Thoracic aorta (tissue), 2 donors: Measurements from ENCODE around the gene MAPK8IP2. TPM values are rescaled to one million over a fixed set of nuclear protein-coding genes. Genes with fewer than 3 reads are reported as not detected.

ENCODE experiments used
- ATAC-seq: fragments of 150-250 bp; one replicate; pipeline ENCODE4 v1.8.0; 2017; ENCODE audit warnings: low read depth; ENCODE audit not compliant: insufficient number of reproducible peaks, low FRiP score
- DNase-seq: peaks from one replicate; pipeline ENCODE4 v3.0.0-alpha.2; 2020; ENCODE audit warnings: low spot score
- H3K27ac ChIP-seq, 2 donors: fragments of 200-600 bp; sonication (generic); 1 replicate in 1 of 2; 2 replicates in 1 of 2; pipeline ENCODE4 v1.5.1; 2016; ENCODE audit warnings: mild to moderate bottlenecking in 2 of 2, moderate library complexity in 2 of 2
- H3K27me3 ChIP-seq: fragments of 200-600 bp; sonication (generic); replicated peaks from 2 replicates; pipeline ENCODE4 v1.6.0; 2016; ENCODE audit warnings: mild to moderate bottlenecking; ENCODE audit not compliant: insufficient read depth
- H3K36me3 ChIP-seq: fragments of 200-600 bp; sonication (generic); one replicate; pipeline ENCODE4 v1.5.1; 2016
- H3K4me1 ChIP-seq, 2 donors: fragments of 200-600 bp; sonication (generic); 1 replicate in 1 of 2; 2 replicates in 1 of 2; pipeline versions ENCODE4 v1.5.1 to v1.6.0; 2016; ENCODE audit warnings: low read depth in 2 of 2, mild to moderate bottlenecking in 1 of 2; ENCODE audit not compliant: control insufficient read depth in 1 of 2
- H3K4me3 ChIP-seq: fragments of 200-600 bp; sonication (generic); 2 replicates; pipeline ENCODE4 v1.5.1; 2016; ENCODE audit warnings: mild to moderate bottlenecking
- H3K9me3 ChIP-seq: fragments of 200-600 bp; sonication (generic); 2 replicates; pipeline ENCODE4 v1.5.1; 2016
- total RNA-seq, 2 donors: library from RNA; depleted of rRNA; stranded (reverse); fragments of >200 nt; gene quantifications; one replicate each; pipeline versions ENCODE4 v1.1.0 to v1.2.3, GENCODE V29; 2016
- TF ChIP-seq, protein P1 (sequence below): fragments of 200-600 bp; sonication (generic); IDR thresholded peaks from one replicate; pipeline ENCODE4 v1.5.1; 2019; ENCODE audit warnings: antibody characterized with exemption

Gene MAPK8IP2
- total RNA-seq, 2 donors from 2014 or later = 0.41 to 0.92 TPM

DNA sequence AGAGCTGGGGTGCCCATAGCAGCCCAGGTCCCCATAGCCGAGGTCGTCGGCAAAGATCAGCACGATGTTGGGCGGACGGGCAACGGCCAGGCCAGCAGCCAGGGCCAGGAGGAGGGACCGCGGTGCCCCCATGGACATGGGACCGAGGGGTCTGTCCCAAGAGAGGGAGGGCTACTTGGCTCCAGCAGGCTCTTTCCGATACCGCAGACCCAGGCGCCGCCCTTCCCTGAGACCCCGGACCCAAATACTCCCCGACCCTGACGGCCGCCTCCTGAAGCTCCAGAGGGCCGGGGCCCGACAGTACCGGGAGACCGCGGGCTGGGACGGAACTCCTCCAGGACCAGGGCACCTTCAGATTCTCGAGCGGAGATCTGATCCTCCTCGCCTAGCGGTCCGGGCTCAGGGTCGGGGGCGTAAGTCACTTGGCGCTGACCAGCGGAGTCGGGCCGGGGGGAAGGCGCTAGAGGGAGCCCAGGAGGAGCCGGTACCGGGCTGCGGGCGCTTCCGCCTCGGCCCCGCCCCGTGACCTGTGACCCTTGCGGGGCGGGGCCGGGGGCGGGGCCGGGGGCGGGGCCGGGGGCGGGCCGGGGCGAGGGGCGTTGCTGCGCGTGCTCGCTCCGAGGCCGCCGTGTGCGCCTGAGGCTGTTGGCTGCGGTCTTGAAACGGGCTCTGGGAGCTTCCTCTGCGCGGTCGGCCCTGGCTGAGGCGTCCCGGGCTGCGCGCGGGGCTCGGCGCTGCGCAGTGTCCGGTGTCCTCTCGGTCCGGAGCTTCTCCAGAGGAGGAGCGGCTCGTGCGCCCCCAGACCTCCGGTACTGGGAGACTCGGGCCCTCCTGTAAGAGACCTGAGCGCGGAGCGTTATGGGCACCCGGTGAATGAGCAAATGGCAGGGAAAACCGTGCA is 27.3 kb downstream of the MAPK8IP2 start, which contains the start of gene ARSA:
TSS of gene ARSA (minus strand) at position 511 of the 901 bp plus-strand sequence. CDS start at position 138, 373 bp downstream.
- DNase-seq (no peak), ATAC-seq (peak; percentile 64)
- H3K27ac ChIP-seq = peak within 1 kb of the TSS; percentile 65 to 80
- TF ChIP-seq, protein P1, sequence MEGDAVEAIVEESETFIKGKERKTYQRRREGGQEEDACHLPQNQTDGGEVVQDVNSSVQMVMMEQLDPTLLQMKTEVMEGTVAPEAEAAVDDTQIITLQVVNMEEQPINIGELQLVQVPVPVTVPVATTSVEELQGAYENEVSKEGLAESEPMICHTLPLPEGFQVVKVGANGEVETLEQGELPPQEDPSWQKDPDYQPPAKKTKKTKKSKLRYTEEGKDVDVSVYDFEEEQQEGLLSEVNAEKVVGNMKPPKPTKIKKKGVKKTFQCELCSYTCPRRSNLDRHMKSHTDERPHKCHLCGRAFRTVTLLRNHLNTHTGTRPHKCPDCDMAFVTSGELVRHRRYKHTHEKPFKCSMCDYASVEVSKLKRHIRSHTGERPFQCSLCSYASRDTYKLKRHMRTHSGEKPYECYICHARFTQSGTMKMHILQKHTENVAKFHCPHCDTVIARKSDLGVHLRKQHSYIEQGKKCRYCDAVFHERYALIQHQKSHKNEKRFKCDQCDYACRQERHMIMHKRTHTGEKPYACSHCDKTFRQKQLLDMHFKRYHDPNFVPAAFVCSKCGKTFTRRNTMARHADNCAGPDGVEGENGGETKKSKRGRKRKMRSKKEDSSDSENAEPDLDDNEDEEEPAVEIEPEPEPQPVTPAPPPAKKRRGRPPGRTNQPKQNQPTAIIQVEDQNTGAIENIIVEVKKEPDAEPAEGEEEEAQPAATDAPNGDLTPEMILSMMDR = peak; percentile 18
- no peaks in the 10 kb centered on the region for H3K9me3 ChIP-seq
- peaks cover 9 to 20% of the 10 kb centered on the region in 2 donors for H3K4me1 ChIP-seq
- H3K36me3 ChIP-seq = no peaks in the 10 kb centered on the region
- no peaks in the 10 kb centered on the region for H3K27me3 ChIP-seq
- peak within 1 kb of the TSS; percentile 98 for H3K4me3 ChIP-seq

DNA sequence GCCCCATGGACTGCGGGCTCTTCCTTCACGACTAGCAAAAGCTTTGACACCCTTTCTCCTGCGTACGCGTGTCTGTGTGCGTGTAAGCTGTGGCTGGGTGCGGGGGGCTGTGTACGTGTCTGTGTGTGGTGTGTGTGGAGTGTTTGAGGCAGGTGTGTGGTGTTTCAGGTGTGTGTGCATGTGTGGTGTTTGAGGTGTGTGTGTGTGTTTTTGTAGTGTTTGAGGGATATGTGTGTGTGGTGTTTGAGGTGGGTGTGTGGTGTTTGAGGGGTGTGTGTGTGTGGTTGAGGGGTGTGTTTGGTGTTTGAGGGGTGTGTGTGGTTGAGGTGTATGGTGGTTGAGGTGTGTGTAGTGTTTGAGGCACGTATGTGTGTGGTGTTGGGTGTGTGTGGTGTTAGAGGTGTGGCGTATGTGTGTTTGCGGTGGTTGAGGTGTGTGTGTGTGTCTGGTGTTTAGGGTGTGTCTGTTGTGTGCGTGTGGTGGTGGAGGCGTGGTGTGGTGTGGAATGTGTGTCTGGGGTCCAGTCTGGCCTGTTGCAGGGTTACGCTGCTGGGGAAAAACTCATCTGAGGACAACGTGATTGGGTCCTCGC is 28.0 kb downstream of the MAPK8IP2 start:
- Histone ChIP-seq H3K27ac (peak overlapping the region; percentile 50 to 61), H3K9me3 (no peaks in the 10 kb centered on the region), H3K4me1 (peaks cover 9 to 20% of the 10 kb centered on the region in 2 donors), H3K4me3 (peak overlapping the region; percentile 98), H3K36me3 (no peaks in the 10 kb centered on the region), H3K27me3 (no peaks in the 10 kb centered on the region)
- ATAC-seq (no peak), DNase-seq (no peak)
- TF ChIP-seq, protein P1 = no peak

DNA sequence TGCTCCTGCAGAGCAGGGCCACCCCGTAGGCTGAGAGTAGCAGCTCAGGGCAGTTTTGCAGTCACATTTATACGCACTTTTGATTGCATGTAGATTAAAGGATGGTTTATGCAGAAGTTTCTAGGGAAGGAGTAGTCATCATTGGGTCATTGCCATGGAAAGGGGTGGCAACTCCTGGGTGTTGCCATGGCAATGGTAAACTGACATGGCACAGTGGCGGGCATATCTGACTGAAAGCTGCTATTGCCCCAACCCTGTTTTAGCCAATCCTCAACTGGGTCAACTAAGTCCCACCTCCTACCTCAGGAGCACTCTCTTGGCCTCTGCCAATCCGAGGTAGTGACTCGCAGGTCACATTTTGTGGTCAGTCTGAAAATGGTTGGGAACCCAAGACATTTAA is 29.8 kb downstream of the MAPK8IP2 start:
- Histone ChIP-seq H3K36me3 (no peaks in the 10 kb centered on the region), H3K27ac (no peak overlapping the region), H3K4me1 (peaks cover 9 to 20% of the 10 kb centered on the region in 2 donors), H3K9me3 (no peaks in the 10 kb centered on the region), H3K4me3 (no peak overlapping the region), H3K27me3 (no peaks in the 10 kb centered on the region)
- no peak for ATAC-seq
- TF ChIP-seq, protein P1 = no peak
- DNase-seq = no peak

DNA sequence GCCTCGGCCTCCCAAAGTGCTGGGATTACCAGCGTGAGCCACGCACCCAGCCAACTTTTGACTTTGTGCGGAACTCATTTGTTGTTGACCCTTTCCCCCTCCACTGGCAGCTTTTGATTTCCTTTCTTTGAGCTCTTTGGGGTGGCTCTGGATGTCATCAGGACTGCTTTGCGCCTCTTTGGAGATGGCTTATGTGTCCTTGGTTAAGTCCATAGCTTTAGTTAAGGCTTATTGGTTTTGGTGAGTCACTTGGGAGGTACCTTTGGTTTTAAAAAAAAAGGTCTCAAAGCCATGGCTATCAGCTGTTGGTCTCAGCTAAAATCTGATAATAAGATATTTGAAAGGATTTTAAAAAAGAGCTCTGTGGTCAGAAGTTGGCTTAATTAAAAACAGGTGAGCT is 32.5 kb downstream of the MAPK8IP2 start:
- DNase-seq = no peak
- H3K4me1 ChIP-seq = peaks cover 6 to 7% of the 10 kb centered on the region in 2 donors
- no peak for ATAC-seq
- TF ChIP-seq, protein P1 = no peak
- no peaks in the 10 kb centered on the region for H3K9me3 ChIP-seq
- no peak overlapping the region for H3K27ac ChIP-seq
- no peaks in the 10 kb centered on the region for H3K27me3 ChIP-seq
- no peak overlapping the region for H3K4me3 ChIP-seq
- no peaks in the 10 kb centered on the region for H3K36me3 ChIP-seq

DNA sequence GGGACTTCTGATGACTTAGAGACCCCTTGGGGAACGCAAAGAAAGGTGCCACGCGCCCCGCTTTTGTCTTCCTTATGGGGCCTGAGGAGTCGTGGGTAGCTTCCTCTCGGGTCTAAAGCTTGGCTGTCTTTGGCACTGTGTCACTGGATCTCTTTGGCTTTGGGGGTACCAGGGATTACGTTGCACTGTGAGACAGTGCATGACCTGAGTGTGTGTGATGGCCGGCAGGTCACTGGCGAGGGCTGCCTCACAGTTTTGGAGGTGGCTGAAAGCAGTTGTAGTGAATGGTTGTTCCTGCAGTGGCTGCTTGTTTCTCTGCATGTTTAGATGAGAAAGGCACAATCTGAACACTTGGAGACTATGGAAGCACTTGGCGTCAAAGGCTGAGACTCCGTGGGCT is 33.2 kb downstream of the MAPK8IP2 start:
- H3K36me3 ChIP-seq = no peaks in the 10 kb centered on the region
- no peak for ATAC-seq
- no peaks in the 10 kb centered on the region for H3K9me3 ChIP-seq
- H3K4me1 ChIP-seq = peaks cover 2 to 3% of the 10 kb centered on the region in 2 donors
- H3K4me3 ChIP-seq = no peak overlapping the region
- H3K27me3 ChIP-seq = no peaks in the 10 kb centered on the region
- no peak for DNase-seq
- TF ChIP-seq, protein P1 = no peak
- no peak overlapping the region for H3K27ac ChIP-seq
